Activated CD8-positive, alpha-beta memory T cell treated with anti-CD3 and anti-CD28 coated beads, Interleukin-2, amount 50 U/mL, for 1 hour (primary cell): ENCODE data around the gene RS1.

Experiments used
- DNase-seq: peaks from one replicate; pipeline ENCODE4 v3.0.0-alpha.2; 2020; ENCODE audit errors: extremely low read depth

Gene RS1

GRCh38 chrX:18598413-18598812 is 73.5 kb downstream of the RS1 start:
- DNase-seq = no peak

- DNase-seq = no peak
Measured at GRCh38 chrX:18596096-18596495, 75.8 kb downstream of the RS1 start.

GRCh38 chrX:18594079-18594478 is 77.8 kb downstream of the RS1 start:
- no peak for DNase-seq

- DNase-seq = no peak
Measured at GRCh38 chrX:18591834-18592233, 80.1 kb downstream of the RS1 start.
